SK-N-SH (cell line): ENCODE measurements around the gene TRA2B.

Experiments used
- CTCF ChIP-seq: fragments of 200-600 bp; sonication (generic); IDR thresholded peaks from 2 replicates; pipeline ENCODE4 v1.6.1; 2017; ENCODE audit warnings: antibody characterized with exemption, mild to moderate bottlenecking, moderate library complexity
- EZH2phosphoT487 ChIP-seq: fragments of 200-600 bp; sonication (generic); IDR thresholded peaks from 2 replicates; pipeline ENCODE4 v1.6.1; 2017; ENCODE audit warnings: low read depth, mixed run types, mild to moderate bottlenecking, antibody characterized with exemption, moderate library complexity, borderline replicate concordance
- GABPA ChIP-seq: IDR thresholded peaks from 2 replicates; pipeline ENCODE4 v1.4.0; 2012; ENCODE audit warnings: low read depth, mild to moderate bottlenecking
- REST ChIP-seq: IDR thresholded peaks from 2 replicates; pipeline ENCODE4 v1.6.1; 2012; ENCODE audit warnings: mild to moderate bottlenecking, low read depth, low read length, moderate library complexity
- TAF1 ChIP-seq: IDR thresholded peaks from 2 replicates; pipeline ENCODE4 v1.6.1; 2012; ENCODE audit warnings: low read depth, mild to moderate bottlenecking, low read length, moderate library complexity, borderline replicate concordance
- USF2 ChIP-seq: fragments of 150-350 bp; IDR thresholded peaks from 2 replicates; pipeline ENCODE4 v1.6.1; 2017; ENCODE audit warnings: antibody characterized with exemption, low read length, low read depth, borderline replicate concordance
- YY1 ChIP-seq: IDR thresholded peaks from 2 replicates; pipeline ENCODE4 v1.4.0; 2012; ENCODE audit warnings: low read depth, mild to moderate bottlenecking

GRCh38 chr3:185924375-185924774, 13.4 kb downstream of the TRA2B start:
- TF ChIP-seq USF2 (no peak), GABPA (no peak), EZH2phosphoT487 (no peak), CTCF (no peak), REST (no peak), YY1 (no peak), TAF1 (no peak)
